Fibroblast of gingiva (primary cell): Measurements from ENCODE around the gene CYP3A7.
"Not testable (repeated sequence)": the region's sequence is repeated elsewhere in the genome, so short reads cannot be mapped to it uniquely, and the experiment has no call there.

Source experiments
- DNase-seq: peaks from one replicate; pipeline ENCODE4 v3.0.0-alpha.2; 2011; ENCODE audit warnings: low read depth

CYP3A7 gene

DNA sequence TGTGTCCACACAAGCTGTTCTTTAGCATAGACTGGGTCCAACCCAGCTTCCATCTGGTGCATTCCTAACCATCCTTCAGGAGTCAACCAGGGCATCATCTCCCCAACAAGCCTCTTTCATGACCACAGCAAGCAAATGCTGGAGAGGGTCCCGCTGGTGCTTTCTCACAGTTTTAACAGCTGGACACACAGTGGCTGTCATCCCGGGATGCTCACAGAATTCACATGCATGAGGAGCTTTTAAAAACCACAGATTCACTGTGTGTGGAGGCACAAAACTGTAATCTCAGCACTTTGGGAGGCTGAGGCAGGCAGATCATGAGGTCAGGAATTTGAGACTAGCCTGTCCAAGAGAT is 6.4 kb upstream of the CYP3A7 start:
- DNase-seq: no peak

GRCh38 chr7:99740573-99741440 is 5.8 kb upstream of the CYP3A7 start:
- peak; percentile 45 for DNase-seq

GRCh38 chr7:99739699-99740572 is 4.9 kb upstream of the CYP3A7 start:
- DNase-seq: no peak

DNA sequence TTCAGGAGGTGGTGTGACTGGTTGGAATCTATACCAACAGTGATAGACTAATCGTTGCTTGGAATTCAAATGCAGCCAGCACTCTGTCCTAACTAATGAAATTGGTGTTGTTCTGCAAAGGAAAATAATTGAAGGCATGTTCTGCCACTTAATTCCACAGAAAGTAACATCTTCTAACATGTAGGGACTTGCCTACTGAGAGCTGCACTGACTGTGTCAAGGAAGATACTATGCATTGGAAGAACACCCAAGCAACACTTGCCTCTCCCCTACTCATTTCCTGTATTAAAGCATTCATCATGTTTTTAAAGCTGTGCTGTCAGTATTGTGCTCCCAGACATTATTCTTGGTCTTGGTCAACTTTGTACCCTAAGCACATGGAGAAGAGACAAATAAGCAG is 2.7 kb upstream of the CYP3A7 start:
- no peak for DNase-seq

DNA sequence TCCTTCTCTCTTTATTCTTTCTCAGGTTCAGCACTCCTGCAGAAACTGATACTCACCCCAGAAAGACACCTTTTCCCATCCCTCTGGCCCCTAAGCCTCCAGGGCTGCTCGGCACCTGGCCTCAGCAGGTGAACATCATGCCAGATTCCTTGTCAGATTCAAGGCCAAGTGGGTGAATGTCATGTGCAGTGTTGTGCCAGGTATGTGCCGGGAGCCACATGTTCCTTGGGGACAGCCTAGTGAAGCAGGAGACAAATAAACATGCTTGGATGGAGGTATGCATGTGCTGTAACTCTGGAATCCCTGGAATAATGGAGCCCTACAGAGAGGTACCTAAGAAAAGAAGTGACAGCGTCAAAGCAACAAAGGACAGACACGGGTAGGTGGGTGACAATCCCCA is 1.7 kb upstream of the CYP3A7 start:
- DNase-seq: not testable (repeated sequence)

DNA sequence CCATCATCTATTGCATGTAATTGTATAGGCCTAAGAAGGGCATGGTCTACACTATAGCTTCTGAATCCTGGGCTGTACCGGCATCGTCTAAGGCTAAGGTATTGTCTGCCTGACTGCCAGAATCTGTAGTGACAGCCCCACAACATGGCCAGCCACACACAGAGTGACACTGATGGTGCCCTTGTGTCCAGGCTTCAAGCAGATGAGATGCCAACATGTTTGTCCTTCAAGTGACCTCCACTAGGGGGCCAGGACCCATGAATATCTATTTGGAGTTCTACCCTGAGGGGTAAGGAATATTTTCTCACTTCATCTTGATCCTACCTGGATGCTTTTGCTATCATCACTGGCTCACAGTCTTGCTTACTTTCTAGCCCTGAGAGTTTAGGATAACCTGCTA is 1.5 kb downstream of the CYP3A7 start:
- DNase-seq: no peak

GRCh38 chr7:99733003-99733402 is 2.0 kb downstream of the CYP3A7 start:
- DNase-seq: no peak

- DNase-seq: no peak
Measured at GRCh38 chr7:99731638-99732374, 3.2 kb downstream of the CYP3A7 start.

DNA sequence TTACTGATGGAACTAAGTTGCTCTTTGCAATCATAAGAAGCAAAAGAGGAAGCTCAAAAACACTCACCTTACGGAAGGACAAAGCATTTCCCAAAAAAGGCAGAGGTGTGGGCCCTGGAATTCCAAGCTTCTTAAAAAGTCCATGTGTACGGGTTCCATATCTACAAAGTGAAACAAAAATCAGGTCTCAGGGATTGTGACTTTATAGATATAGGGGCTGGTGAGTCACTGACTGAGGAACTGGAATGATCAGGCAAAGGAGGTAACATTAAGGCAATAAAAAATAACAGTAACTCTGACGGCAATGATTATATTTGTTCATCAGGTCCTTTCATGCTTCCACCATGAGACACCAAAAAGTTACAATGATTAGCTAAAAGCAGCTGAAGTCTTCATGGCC is 4.0 kb downstream of the CYP3A7 start:
- DNase-seq: no peak

DNA sequence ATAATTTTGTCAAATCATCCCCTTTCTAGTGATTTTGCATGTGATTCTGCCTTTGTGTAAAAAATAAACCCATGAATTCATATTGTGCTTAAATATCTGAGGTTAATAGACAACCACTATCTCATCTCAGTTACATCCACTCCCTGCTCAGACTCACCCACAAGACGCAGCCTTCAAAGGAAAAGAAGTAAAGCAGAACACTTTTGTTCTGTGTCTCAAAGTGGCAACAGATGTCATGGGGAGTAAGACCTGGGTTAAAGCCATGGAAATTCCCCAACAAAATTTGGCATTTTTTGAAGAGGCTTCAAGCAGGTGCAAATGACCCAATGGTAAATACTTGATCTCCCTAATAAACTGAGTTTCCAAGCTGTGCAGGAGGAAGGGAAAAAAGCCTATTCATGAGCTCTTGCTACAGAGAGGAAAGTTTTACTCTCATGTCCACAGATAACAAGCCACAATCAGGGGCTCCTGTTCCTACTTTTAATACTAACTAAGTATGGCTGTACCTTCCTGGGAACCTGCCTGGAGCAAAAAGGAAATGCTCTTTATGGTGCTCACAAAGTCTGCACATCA is 4.7 kb downstream of the CYP3A7 start:
- no peak for DNase-seq

- DNase-seq: peak; percentile 29
Measured at GRCh38 chr7:99729486-99730237, 5.3 kb downstream of the CYP3A7 start.

DNA sequence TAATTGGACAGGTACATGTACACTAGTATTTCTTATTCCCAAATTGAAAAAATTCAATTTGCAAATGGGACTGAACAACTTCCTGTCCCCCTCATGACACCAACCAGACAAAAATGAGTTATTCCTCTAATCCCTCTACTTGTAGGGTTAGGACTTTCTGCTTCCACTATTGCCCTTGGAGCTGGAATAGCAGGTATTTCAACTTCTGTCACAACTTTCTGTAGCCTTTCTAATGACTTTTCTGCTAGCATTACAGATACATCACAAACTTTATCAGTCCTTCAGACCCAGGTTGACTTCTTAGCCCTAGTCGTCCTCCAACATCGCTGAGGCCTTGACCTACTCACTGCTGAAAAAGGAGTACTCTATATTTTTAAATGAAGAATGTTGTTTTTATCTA is 6.4 kb downstream of the CYP3A7 start:
- no peak for DNase-seq

- not testable (repeated sequence) for DNase-seq
Measured at GRCh38 chr7:99723201-99723600, 11.8 kb downstream of the CYP3A7 start.

GRCh38 chr7:99720800-99721595 is 14.0 kb downstream of the CYP3A7 start:
- no peak for DNase-seq

DNA sequence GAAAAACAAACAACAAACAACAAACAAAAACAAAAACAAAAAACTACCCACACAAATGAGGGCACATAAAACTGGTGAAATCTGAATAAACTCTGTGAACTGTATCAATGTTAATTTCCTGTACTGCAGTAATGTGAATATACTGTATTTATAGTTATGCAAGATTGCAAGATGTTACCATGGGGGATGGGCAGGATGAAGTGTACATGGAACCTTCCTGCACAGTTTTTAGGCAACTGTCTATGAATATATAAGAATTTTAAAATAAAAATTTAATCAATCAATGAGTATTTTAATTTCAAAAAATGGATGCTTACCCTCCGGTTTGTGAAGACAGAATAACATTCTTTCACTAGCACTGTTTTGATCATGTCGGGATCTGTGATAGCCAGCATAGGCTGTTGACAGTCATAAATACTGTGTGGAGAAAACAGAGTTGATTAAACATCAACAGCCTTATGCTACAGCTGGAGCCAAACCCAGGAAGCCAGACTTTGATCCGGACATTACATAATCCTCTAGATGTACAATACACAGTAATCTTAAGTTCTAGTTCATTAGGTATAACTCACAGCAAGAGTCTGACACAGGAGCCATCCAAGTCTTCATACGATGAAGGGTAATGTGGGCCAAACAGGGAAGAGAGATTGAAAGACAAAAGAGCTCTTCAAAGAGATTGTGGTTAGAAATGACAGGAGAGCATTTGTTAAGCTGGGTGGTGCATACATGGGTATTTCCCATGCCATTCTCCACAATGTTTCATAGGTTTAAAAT is 14.8 kb downstream of the CYP3A7 start:
- no peak for DNase-seq

- DNase-seq: no peak
Measured at GRCh38 chr7:99713995-99714570, 20.9 kb downstream of the CYP3A7 start.

DNA sequence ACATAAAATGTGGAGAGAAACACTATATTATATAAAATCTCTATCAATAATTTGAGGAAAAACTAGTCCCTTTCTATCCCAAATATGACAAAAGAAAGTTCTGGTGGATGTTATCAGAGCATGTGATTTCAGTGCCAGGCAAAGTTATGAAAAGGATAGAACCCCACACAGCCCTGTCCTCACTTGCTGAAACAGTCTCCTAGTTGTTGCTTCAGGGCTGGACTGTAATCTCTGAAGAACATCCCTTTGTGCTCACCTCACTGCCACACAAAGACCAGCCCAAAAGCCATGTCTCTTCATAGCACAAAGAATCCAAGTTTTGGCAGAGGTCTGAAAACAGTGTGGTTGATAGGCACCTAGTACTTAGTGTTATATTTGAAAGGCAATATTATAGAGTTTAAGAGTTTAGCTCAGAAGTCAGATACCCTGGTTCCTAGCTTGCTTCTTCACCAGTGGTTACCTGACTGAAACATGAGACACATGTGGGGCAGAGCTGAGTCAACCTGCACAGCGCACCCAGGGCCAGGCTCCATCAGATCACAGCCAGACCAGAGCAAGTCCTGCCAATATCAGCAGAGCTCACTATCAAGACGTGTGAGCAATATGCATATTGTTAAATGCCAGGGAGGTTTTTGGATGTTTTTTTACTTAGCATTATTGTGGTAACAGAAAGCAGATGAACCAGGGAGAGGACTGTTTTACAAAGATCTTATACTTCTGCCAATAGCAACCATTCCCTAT is 25.0 kb downstream of the CYP3A7 start:
- DNase-seq: no peak

DNA sequence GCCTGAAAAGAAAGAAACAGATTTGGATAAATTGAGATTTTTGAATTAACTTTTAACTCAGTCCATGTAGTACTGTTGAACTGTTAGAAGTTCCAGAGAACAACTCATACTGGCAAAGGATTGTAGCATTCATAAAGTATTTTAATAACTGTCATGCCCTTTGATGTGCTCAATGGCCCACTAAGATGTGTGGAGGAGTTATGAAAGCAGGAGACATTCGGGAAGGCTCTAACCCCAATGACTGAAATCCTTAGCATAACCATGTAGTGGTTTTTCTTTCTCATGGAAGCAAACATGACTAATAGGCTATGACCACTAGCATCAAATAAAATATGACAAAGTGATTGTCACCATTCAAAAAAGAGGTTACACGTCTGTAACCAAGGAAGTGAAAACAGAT is 25.7 kb downstream of the CYP3A7 start:
- DNase-seq: no peak

DNA sequence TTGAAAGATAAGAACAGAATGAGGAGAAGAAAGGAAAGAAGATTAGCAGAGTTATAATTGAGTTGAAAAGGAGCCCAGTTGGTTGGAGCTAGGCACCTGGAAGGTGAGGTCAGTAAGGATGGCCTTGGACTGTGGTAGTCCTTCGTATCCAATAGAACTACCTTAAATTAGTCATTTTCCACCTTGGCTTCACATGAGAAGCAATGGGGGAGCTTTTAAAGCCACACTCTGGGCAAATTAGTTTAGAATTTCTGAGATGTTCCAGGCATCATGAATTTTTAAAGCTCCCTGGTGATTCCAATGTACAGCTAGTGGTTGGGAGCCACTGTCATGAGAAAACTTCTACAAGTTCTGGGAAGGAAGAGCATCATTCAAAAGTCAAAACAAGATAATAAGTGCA is 27.9 kb downstream of the CYP3A7 start:
- DNase-seq: peak; percentile 4
